GM12892 (cell line): ENCODE data around the gene FIGNL2.

Source experiments
- POLR2A ChIP-seq: IDR thresholded peaks from 2 replicates; pipeline ENCODE4 v1.6.1; 2011; ENCODE audit warnings: low read depth, low read length, control low read depth
- POLR2AphosphoS5 ChIP-seq: IDR thresholded peaks from 2 replicates; pipeline ENCODE4 v1.6.1; 2011; ENCODE audit warnings: low read depth, low read length, control low read depth
- TAF1 ChIP-seq: IDR thresholded peaks from 2 replicates; pipeline ENCODE4 v1.6.1; 2011; ENCODE audit warnings: low read depth, mild to moderate bottlenecking, control low read depth, low read length, borderline replicate concordance

DNA sequence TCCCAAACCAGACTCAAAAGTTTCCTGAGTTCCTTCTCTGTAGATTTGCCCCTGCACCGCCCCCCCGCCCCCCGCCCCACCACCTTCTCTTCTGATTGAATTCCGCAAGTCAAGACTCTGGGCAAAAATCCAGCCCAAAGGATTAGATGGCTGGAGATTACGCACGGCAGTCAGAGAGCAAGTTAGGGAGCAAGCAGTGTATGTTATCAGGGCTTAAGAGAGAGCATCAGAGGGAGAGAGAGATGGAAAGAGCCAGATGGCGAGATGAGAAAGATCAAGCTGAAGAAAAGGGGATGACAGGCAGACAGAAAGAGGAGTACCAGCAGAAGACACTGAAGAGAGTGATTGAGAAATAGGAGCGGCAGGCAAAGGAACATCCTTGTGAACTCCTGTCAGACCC lies 25.5 kb upstream of the FIGNL2 start:
- TF ChIP-seq POLR2A (no peak), POLR2AphosphoS5 (no peak), TAF1 (no peak)
